ENCODE results near the gene SESN1.

SESN1 gene

DNA sequence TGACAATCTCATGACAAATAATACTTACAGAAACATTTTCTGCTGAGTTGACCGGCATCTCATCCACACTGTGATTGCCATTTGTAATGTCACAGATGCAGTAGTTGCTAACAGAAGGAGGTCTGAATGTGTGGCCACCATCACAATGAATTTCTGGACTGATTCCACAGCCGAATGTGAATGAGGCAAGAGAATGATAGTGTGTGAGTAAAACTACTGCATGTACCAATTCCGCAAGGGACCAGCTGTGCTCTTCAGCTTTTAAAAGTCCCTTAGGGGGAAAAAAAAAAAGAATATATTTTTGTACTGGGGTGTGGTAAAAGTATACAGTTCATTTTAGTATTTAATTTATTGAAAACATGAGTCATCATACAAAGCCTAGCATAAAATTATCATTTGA, 96.2 kb downstream of the SESN1 start:
- H3F3A ChIP-seq (ENCODE audit: low read depth) = no peaks in the 10 kb centered on the region
- peaks cover 12% of the 10 kb centered on the region; the same call in 1 of the 2 replicates for H3K79me2 ChIP-seq (ENCODE audit: insufficient read depth, low read length)
- H3K9me3 ChIP-seq (ENCODE audit: insufficient read depth, low read depth, low read length) = no peaks in the 10 kb centered on the region
- no peak overlapping the region for H2AFZ ChIP-seq (ENCODE audit: low read length)
- no peak overlapping the region for H3K4me2 ChIP-seq (ENCODE audit: low read depth, low read length, poor library complexity, severe bottlenecking)
- H4K20me1 ChIP-seq (ENCODE audit: insufficient read depth, low read length, poor library complexity, severe bottlenecking) = no peaks in the 10 kb centered on the region
- H3K36me3 ChIP-seq (ENCODE audit: insufficient read depth, low read length) = peaks cover 38% of the 10 kb centered on the region; the same call in 1 of the 2 replicates
- TF ChIP-seq EZH2phosphoT487 (IDR thresholded peaks at IDR 0.05; ENCODE audit: borderline replicate concordance) = no peak
- TF ChIP-seq, protein P1, sequence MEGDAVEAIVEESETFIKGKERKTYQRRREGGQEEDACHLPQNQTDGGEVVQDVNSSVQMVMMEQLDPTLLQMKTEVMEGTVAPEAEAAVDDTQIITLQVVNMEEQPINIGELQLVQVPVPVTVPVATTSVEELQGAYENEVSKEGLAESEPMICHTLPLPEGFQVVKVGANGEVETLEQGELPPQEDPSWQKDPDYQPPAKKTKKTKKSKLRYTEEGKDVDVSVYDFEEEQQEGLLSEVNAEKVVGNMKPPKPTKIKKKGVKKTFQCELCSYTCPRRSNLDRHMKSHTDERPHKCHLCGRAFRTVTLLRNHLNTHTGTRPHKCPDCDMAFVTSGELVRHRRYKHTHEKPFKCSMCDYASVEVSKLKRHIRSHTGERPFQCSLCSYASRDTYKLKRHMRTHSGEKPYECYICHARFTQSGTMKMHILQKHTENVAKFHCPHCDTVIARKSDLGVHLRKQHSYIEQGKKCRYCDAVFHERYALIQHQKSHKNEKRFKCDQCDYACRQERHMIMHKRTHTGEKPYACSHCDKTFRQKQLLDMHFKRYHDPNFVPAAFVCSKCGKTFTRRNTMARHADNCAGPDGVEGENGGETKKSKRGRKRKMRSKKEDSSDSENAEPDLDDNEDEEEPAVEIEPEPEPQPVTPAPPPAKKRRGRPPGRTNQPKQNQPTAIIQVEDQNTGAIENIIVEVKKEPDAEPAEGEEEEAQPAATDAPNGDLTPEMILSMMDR (conservative IDR thresholded peaks at IDR 0.05; ENCODE audit: low read length) = no peak
- peaks cover 24% of the 10 kb centered on the region for H3K4me1 ChIP-seq (ENCODE audit: insufficient read depth, low read length, poor library complexity, severe bottlenecking)
- no peak overlapping the region for H3K9ac ChIP-seq (ENCODE audit: low read depth, low read length, poor library complexity, severe bottlenecking)
- no peak overlapping the region for H3K4me3 ChIP-seq (ENCODE audit: low read length, poor library complexity, severe bottlenecking)
- no peaks in the 10 kb centered on the region for H3K9me2 ChIP-seq (replicated peaks; ENCODE audit: low read depth, low read length)
- no peaks in the 10 kb centered on the region for H3K27me3 ChIP-seq (ENCODE audit: insufficient read depth, low read length, poor library complexity, severe bottlenecking)

GRCh38 chr6:108996208-108996607, 98.4 kb downstream of the SESN1 start:
- Histone ChIP-seq H2AFZ (ENCODE audit: low read length) (no peak overlapping the region), H3K36me3 (ENCODE audit: insufficient read depth, low read length) (peaks cover 46% of the 10 kb centered on the region; the same call in 1 of the 2 replicates), H3K9me2 (replicated peaks; ENCODE audit: low read depth, low read length) (no peaks in the 10 kb centered on the region), H3K79me2 (ENCODE audit: insufficient read depth, low read length) (no peaks in the 10 kb centered on the region), H3K9me3 (ENCODE audit: insufficient read depth, low read depth, low read length) (no peaks in the 10 kb centered on the region), H3K4me2 (ENCODE audit: low read depth, low read length, poor library complexity, severe bottlenecking) (no peak overlapping the region), H3F3A (ENCODE audit: low read depth) (no peaks in the 10 kb centered on the region), H3K27me3 (ENCODE audit: insufficient read depth, low read length, poor library complexity, severe bottlenecking) (no peaks in the 10 kb centered on the region), H3K4me3 (ENCODE audit: low read length, poor library complexity, severe bottlenecking) (no peak overlapping the region), H3K9ac (ENCODE audit: low read depth, low read length, poor library complexity, severe bottlenecking) (no peak overlapping the region), H3K4me1 (ENCODE audit: insufficient read depth, low read length, poor library complexity, severe bottlenecking) (peaks cover 9% of the 10 kb centered on the region), H4K20me1 (ENCODE audit: insufficient read depth, low read length, poor library complexity, severe bottlenecking) (no peaks in the 10 kb centered on the region)
- TF ChIP-seq EZH2phosphoT487 (IDR thresholded peaks at IDR 0.05; ENCODE audit: borderline replicate concordance) = no peak
- TF ChIP-seq, protein P1 (conservative IDR thresholded peaks at IDR 0.05; ENCODE audit: low read length) = no peak

DNA sequence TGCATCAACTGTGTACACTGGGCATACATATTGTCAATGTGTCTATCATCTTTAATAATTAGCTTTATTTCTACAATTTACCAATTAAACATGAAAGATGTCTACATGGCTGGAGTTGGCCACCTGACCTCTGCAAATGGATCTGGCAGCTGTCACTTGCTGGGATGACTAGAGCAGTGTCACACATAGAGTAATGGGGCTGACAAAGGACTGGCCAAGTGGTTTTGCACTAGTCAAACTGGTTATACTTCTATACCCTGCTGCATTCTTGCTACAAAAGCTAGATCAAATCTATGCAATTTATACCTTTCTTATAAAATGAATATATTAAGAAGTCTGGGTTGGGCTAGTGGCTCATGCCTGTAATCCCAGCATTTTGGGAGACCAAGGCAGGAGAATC, 99.3 kb downstream of the SESN1 start:
- H2AFZ ChIP-seq (ENCODE audit: low read length) = no peak overlapping the region
- H3K4me1 ChIP-seq (ENCODE audit: insufficient read depth, low read length, poor library complexity, severe bottlenecking) = peaks cover 6% of the 10 kb centered on the region
- no peak overlapping the region for H3K4me3 ChIP-seq (ENCODE audit: low read length, poor library complexity, severe bottlenecking)
- no peaks in the 10 kb centered on the region for H3K79me2 ChIP-seq (ENCODE audit: insufficient read depth, low read length)
- no peak overlapping the region for H3K9ac ChIP-seq (ENCODE audit: low read depth, low read length, poor library complexity, severe bottlenecking)
- H3K9me3 ChIP-seq (ENCODE audit: insufficient read depth, low read depth, low read length) = no peaks in the 10 kb centered on the region
- H4K20me1 ChIP-seq (ENCODE audit: insufficient read depth, low read length, poor library complexity, severe bottlenecking) = no peaks in the 10 kb centered on the region
- no peaks in the 10 kb centered on the region for H3K27me3 ChIP-seq (ENCODE audit: insufficient read depth, low read length, poor library complexity, severe bottlenecking)
- H3K9me2 ChIP-seq (replicated peaks; ENCODE audit: low read depth, low read length) = no peaks in the 10 kb centered on the region
- H3K4me2 ChIP-seq (ENCODE audit: low read depth, low read length, poor library complexity, severe bottlenecking) = no peak overlapping the region
- TF ChIP-seq EZH2phosphoT487 (IDR thresholded peaks at IDR 0.05; ENCODE audit: borderline replicate concordance) = no peak
- TF ChIP-seq, protein P1 (conservative IDR thresholded peaks at IDR 0.05; ENCODE audit: low read length) = no peak
- peaks cover 46% of the 10 kb centered on the region for H3K36me3 ChIP-seq (ENCODE audit: insufficient read depth, low read length)
- H3F3A ChIP-seq (ENCODE audit: low read depth) = no peaks in the 10 kb centered on the region
